ENCODE results near the gene CACNA1D.

Gene CACNA1D

GRCh38 chr3:53823026-53823955 is 328.9 kb downstream of the CACNA1D start:
- no peak for DNase-seq (ENCODE audit: low read depth)
- TF ChIP-seq, protein P1, sequence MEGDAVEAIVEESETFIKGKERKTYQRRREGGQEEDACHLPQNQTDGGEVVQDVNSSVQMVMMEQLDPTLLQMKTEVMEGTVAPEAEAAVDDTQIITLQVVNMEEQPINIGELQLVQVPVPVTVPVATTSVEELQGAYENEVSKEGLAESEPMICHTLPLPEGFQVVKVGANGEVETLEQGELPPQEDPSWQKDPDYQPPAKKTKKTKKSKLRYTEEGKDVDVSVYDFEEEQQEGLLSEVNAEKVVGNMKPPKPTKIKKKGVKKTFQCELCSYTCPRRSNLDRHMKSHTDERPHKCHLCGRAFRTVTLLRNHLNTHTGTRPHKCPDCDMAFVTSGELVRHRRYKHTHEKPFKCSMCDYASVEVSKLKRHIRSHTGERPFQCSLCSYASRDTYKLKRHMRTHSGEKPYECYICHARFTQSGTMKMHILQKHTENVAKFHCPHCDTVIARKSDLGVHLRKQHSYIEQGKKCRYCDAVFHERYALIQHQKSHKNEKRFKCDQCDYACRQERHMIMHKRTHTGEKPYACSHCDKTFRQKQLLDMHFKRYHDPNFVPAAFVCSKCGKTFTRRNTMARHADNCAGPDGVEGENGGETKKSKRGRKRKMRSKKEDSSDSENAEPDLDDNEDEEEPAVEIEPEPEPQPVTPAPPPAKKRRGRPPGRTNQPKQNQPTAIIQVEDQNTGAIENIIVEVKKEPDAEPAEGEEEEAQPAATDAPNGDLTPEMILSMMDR (conservative IDR thresholded peaks at IDR 0.05; ENCODE audit: control insufficient read depth, insufficient read depth, low read depth, low read length), result no peak
- H3K4me3 ChIP-seq (ENCODE audit: control insufficient read depth, low read depth, low read length), result no peak overlapping the region

DNA sequence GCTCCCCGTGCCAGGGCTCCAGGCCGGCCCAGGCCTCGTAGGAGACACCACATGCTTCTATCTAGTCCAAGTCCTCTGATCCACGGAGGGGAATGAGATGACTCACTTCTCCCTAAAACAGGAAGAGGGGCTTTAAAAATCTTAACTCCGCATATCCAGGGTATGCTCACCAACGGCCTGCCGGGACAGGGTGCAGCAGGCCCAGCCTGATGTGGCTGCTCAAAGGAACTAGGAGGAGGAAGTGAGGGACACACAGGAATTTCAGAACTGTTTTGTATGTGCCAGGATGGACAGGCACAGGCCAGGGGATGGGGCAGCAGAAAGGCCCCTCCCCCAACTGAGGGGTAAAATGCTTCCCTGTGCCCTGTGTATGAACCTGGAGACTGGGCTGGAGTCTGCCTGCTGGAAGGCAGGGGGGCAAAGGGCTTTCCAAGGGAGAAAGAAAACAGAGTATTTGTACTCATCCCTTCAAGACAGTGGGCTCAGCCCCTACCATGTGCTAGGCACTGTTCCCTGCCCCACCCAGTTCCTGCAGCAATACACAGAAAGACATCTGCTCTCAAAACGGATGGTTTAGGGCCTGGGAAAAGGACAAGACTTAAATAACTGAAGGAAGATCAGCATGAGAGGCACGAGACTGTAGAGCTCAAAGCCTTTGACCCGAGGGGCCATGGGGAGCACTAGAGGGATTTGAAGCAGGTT is 329.7 kb downstream of the CACNA1D start:
- TF ChIP-seq, protein P1 (conservative IDR thresholded peaks at IDR 0.05; ENCODE audit: control insufficient read depth, insufficient read depth, low read depth, low read length), result no peak
- no peak overlapping the region for H3K4me3 ChIP-seq (ENCODE audit: control insufficient read depth, low read depth, low read length)
- DNase-seq (ENCODE audit: low read depth), result no peak

- no peak overlapping the region for H3K4me3 ChIP-seq (ENCODE audit: control insufficient read depth, low read depth, low read length)
- TF ChIP-seq, protein P1 (conservative IDR thresholded peaks at IDR 0.05; ENCODE audit: control insufficient read depth, insufficient read depth, low read depth, low read length), result no peak
- DNase-seq (ENCODE audit: low read depth), result no peak
Measured at GRCh38 chr3:53824795-53825194, 330.4 kb downstream of the CACNA1D start.

GRCh38 chr3:53826048-53826447 is 331.6 kb downstream of the CACNA1D start:
- TF ChIP-seq, protein P1 (conservative IDR thresholded peaks at IDR 0.05; ENCODE audit: control insufficient read depth, insufficient read depth, low read depth, low read length), result no peak

DNA sequence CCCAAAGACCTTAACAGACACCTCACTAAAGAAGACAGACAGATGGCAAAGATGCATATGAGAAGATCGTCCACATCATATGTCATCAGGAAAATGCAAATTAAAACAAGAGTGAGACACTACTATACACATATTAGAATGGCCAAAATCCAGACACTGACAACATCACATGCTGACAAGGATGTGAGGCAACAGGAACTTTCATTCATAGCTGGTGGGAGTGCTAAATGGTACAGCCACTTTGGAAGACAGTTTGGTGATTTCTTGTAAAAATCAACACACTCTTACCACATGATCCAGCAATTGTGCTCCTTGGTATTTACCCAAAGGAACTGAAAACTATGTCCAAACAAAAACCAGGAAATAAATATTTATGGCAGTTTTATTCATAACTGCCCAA is 334.2 kb downstream of the CACNA1D start:
- H3K4me3 ChIP-seq (ENCODE audit: control insufficient read depth, low read depth, low read length), result no peak overlapping the region
- TF ChIP-seq, protein P1 (conservative IDR thresholded peaks at IDR 0.05; ENCODE audit: control insufficient read depth, insufficient read depth, low read depth, low read length), result no peak
- DNase-seq (ENCODE audit: low read depth), result no peak

More at GRCh38 chr3:53826048-53826447, 331.6 kb downstream of the CACNA1D start:
- H3K4me3 ChIP-seq (ENCODE audit: control insufficient read depth, low read depth, low read length), result no peak overlapping the region
- no peak for DNase-seq (ENCODE audit: low read depth)

GRCh38 chr3:53829605-53830004 is 335.2 kb downstream of the CACNA1D start:
- H3K4me3 ChIP-seq (ENCODE audit: control insufficient read depth, low read depth, low read length), result no peak overlapping the region
- TF ChIP-seq, protein P1 (conservative IDR thresholded peaks at IDR 0.05; ENCODE audit: control insufficient read depth, insufficient read depth, low read depth, low read length), result no peak
- no peak for DNase-seq (ENCODE audit: low read depth)
